Hindlimb muscle (tissue), 1 donor: ENCODE measurements around the gene LPP. TPM values are rescaled to one million over a fixed set of nuclear protein-coding genes. Genes with fewer than 3 reads are reported as not detected.

Experiments used
- DNase-seq: peaks from one replicate; pipeline ENCODE4 v3.0.0-alpha.2; 2013
- polyA plus RNA-seq: library from polyadenylated mRNA; unstranded; fragments of 120-200 nt; gene quantifications from one replicate; pipeline ENCODE4 v1.2.1, GENCODE V29; 2013; ENCODE audit not compliant: insufficient read length

Gene LPP
- polyA plus RNA-seq, 1 donor: 12.7 TPM

- no peak for DNase-seq
Measured at GRCh38 chr3:188254520-188255070, 100.6 kb downstream of the LPP start.

- DNase-seq: no peak
Measured at GRCh38 chr3:188255190-188255589, 101.2 kb downstream of the LPP start.

- no peak for DNase-seq
Measured at GRCh38 chr3:188256758-188257157, 102.8 kb downstream of the LPP start.

- DNase-seq: no peak
Measured at GRCh38 chr3:188257384-188258026, 103.5 kb downstream of the LPP start.

GRCh38 chr3:188259191-188259590 lies 105.2 kb downstream of the LPP start:
- no peak for DNase-seq

GRCh38 chr3:188259596-188259995 lies 105.6 kb downstream of the LPP start:
- DNase-seq: no peak

- no peak for DNase-seq
Measured at GRCh38 chr3:188261011-188261410, 107.1 kb downstream of the LPP start.

GRCh38 chr3:188262488-188262887 lies 108.5 kb downstream of the LPP start:
- no peak for DNase-seq

- DNase-seq: no peak
Measured at GRCh38 chr3:188262913-188263683, 109.1 kb downstream of the LPP start.

GRCh38 chr3:188264226-188265207 lies 110.6 kb downstream of the LPP start:
- no peak for DNase-seq

GRCh38 chr3:188266562-188267274 lies 112.8 kb downstream of the LPP start:
- DNase-seq: no peak

- DNase-seq: no peak
Measured at GRCh38 chr3:188267790-188268335, 113.9 kb downstream of the LPP start.

GRCh38 chr3:188268336-188268735 lies 114.4 kb downstream of the LPP start:
- DNase-seq: no peak

GRCh38 chr3:188269040-188269439 lies 115.1 kb downstream of the LPP start:
- DNase-seq: no peak

GRCh38 chr3:188270423-188270972 lies 116.5 kb downstream of the LPP start:
- DNase-seq: no peak

- no peak for DNase-seq
Measured at GRCh38 chr3:188271226-188271914, 117.4 kb downstream of the LPP start.

- DNase-seq: no peak
Measured at GRCh38 chr3:188272481-188273372, 118.8 kb downstream of the LPP start.

GRCh38 chr3:188274249-188274915 lies 120.4 kb downstream of the LPP start:
- no peak for DNase-seq

- DNase-seq: no peak
Measured at GRCh38 chr3:188276375-188276774, 122.4 kb downstream of the LPP start.
